Natural killer cell treated with Interleukin-12 subunit alpha and Interleukin-12 subunit beta and Interleukin-15 and Interleukin-18, amount 100 ng/mL, for 72 hours (primary cell): Measurements from ENCODE around the gene DDA1. TPM values are rescaled to one million over a fixed set of nuclear protein-coding genes. Genes with fewer than 3 reads are reported as not detected.

Experiments used
- ATAC-seq, 2 donors: fragments of 150-1000 bp; cut with Tn5 transposase in 1 of 2; sonication (Bioruptor Pico), chemical (Tn5 transposase) in 1 of 2; 2 replicates each; pipeline ENCODE4 v1.10.0; 2021
- DNase-seq: peaks from one replicate; pipeline ENCODE4 v3.0.0; 2022; ENCODE audit warnings: low spot score
- H3K27ac Mint-ChIP-seq, 2 donors: 1 replicate in 1 of 2; 2 replicates in 1 of 2; pipeline ENCODE4 v1.8.0; 2022; ENCODE audit warnings: mixed read lengths in 2 of 2, mild to moderate bottlenecking in 1 of 2, moderate library complexity in 1 of 2
- H3K27me3 Mint-ChIP-seq, 2 donors: 1 replicate in 1 of 2; 2 replicates in 1 of 2; pipeline ENCODE4 v1.8.0; 2022; ENCODE audit warnings: mixed read lengths in 2 of 2
- H3K36me3 Mint-ChIP-seq: one replicate; pipeline ENCODE4 v1.8.0; 2022; ENCODE audit warnings: mixed read lengths
- H3K4me1 Mint-ChIP-seq, 2 donors: 1 replicate in 1 of 2; 2 replicates in 1 of 2; pipeline ENCODE4 v1.8.0; 2022; ENCODE audit warnings: low read depth in 2 of 2, mixed read lengths in 2 of 2, mild to moderate bottlenecking in 1 of 2
- H3K4me3 Mint-ChIP-seq: one replicate; pipeline ENCODE4 v1.8.0; 2022; ENCODE audit warnings: mixed read lengths
- H3K9me3 Mint-ChIP-seq: 2 replicates; pipeline ENCODE4 v1.8.0; 2022; ENCODE audit warnings: mixed read lengths
- total RNA-seq, 2 donors: library from RNA; stranded (reverse); gene quantifications; one replicate each; pipeline ENCODE4 v1.2.3, GENCODE V29; 2022

Gene DDA1
- total RNA-seq, 2 donors from 2014 or later, result 57.7 to 68.3 TPM

DNA sequence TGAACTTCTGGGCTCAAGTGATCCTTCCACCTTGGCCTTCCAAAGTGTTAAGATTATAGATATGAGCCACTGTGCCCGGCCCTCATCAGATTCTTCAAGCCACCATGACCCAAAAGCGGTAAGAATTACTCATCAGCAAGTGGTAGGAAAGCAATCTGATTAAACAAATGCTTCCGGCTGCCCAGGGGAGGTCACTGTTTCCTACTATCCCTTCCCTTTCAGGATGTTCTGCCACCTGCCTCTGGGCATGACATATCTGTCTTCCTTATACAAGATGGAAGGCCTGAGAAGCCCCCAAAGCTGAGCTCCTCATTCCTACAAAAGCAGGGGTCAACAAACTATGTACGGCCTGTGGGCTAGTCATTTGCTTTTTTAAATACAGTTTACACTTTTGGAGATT, 13.1 kb upstream of the DDA1 start:
- Mint-ChIP-seq H3K36me3 (no peaks in the 10 kb centered on the region), H3K4me3 (no peak overlapping the region), H3K4me1 (peaks cover 0 to 4% of the 10 kb centered on the region in 2 donors), H3K27me3 (no peaks in the 10 kb centered on the region), H3K9me3 (no peaks in the 10 kb centered on the region), H3K27ac (no peak overlapping the region)
- DNase-seq (no peak), ATAC-seq (no peak)

DNA sequence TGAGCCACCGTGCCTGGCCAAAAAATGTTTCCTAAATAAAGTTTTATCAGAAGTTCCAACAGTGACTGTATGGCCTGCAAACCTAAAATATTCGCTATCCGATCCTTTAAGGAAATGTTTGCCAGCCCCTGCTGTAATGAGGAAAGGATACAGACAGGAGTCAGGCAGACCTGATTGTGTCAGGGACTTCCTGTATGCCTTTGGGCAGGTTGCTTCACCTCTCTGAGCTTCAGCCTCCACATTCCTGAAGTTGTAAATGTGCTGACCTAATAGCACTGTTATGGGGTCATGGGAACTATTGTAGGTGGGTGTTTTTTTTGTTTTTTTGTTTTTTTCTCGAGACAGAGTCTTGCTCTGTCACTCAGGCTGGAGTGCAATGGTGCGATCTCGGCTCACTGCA, 12.4 kb upstream of the DDA1 start:
- H3K4me1 Mint-ChIP-seq, result peaks cover 2 to 7% of the 10 kb centered on the region in 2 donors
- H3K4me3 Mint-ChIP-seq, result no peak overlapping the region
- no peaks in the 10 kb centered on the region for H3K36me3 Mint-ChIP-seq
- H3K27me3 Mint-ChIP-seq, result no peaks in the 10 kb centered on the region
- H3K27ac Mint-ChIP-seq, result no peak overlapping the region
- no peaks in the 10 kb centered on the region for H3K9me3 Mint-ChIP-seq
- no peak for DNase-seq
- ATAC-seq, result no peak

DNA sequence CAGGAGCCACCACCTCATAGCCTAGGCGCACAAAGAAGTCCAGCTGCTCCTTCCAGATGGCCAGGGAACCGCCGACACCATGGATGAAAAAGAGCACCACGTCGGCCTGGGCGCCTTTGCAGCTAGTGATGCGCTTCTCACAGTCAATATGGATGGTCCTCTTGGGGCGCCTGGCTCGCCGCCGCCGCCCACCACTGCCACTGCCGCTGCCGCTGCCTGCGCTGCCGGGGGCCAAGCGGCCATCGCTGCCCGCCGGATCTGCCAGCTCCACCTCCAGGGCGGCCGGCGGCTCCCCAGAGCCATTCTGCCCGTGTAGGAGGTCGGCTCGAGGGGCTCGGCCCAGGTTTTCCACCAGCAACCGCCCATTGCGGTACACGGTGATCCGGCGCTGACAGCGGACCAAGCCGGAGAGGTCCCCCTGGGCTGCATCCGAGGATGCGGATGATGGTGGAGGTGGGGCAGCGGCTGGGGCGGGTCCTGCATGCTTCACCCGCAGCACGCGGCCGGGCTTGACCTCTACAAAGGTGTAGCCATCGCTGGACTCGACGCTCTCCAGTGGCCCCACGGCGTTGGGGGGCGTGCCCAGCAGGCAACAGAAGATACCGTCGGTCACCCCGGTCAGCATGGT, 8.3 kb upstream of the DDA1 start:
- DNase-seq, result no peak
- no peak for ATAC-seq
- H3K27me3 Mint-ChIP-seq, result no peaks in the 10 kb centered on the region
- H3K27ac Mint-ChIP-seq, result no peak overlapping the region
- no peaks in the 10 kb centered on the region for H3K9me3 Mint-ChIP-seq
- H3K4me3 Mint-ChIP-seq, result peak overlapping the region; percentile 62
- peaks cover 15 to 20% of the 10 kb centered on the region in 2 donors for H3K4me1 Mint-ChIP-seq
- no peaks in the 10 kb centered on the region for H3K36me3 Mint-ChIP-seq

DNA sequence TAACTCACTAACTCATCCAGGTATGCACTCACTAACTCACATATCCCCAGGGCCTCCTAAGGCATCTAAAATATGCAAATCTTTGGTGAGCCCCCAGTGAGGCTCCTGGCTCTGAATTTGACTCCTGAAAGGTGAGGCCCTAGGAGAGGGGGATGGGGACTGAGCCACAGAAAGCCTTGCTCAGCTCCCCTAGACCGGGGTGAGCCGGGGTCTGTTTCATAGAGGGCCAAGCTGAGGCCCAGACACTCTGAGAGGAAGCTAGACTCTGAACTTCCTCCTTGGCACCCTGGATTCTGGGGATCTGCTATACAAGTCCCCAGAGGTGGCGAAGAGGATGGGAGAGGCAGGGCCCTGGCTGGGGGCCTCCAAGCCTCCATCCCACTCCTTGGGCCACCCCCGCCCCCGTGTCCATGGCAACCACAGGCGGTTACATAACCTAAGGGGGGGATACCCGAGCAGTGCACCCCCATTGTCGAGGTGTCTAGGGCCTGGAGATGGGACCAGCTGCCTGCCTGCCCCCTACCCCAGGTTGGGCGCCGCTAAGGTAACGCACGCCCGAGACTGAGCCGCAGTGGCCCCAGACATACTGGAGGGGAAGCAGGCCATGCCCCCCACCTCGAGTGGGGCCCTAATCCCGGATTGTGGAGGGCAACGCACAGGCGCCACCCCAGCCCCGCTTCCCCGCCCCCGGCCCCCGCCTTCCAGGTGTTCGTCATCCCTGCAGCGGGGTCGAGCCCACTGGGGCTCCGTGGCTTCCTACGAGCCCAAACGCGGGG, 6.8 kb upstream of the DDA1 start:
- Mint-ChIP-seq H3K27me3 (no peaks in the 10 kb centered on the region), H3K27ac (peak overlapping the region in 1 of 2 donors; percentile 17), H3K36me3 (no peaks in the 10 kb centered on the region), H3K4me1 (peaks cover 17 to 21% of the 10 kb centered on the region in 2 donors), H3K9me3 (no peaks in the 10 kb centered on the region), H3K4me3 (peak overlapping the region; percentile 55)
- no peak for DNase-seq
- no peak for ATAC-seq

DNA sequence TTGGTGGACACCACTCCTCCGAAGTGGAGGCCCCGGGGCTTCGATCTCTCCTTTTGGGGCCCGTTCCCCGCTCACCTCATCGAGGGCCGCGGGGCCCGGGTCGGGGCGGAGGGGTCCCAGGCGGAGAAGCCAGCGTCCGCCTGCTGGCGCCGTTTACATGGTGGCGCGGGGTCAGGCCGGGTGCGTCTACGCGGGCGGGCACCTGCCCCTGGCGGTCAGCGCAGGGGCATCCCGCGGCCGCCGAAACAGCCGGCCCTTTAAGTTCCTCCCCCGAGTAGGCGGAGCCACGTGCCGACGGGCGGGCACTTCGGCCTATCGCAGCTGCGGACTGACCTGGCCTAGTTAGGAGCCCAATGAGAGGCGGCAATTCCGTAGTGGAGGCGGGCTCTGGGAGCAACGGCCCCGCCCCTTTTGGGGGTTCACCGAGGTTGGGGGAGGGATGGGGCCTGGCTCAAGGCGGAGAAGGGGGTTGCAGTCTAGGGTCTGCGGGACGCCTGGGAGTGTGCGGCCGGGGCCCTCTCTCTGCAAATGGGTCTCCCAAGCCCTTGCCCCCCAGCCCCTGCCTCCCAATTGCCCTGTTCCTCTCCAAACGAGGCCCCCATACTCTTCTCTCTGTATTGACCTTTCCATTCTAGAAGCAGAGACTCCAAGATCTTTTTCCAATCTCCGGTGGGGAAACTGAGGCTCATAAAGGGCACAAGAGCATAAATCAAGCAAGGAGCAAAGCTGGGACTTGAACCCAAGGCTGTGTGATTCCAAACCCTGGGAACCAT, 6.0 kb upstream of the DDA1 start, which contains the start of gene ABHD8:
Gene ABHD8, minus strand, starts transcription at position 259 of the 773 bp plus-strand sequence. CDS start 1,809 bp downstream, outside the sequence.
- peaks cover 22 to 26% of the 10 kb centered on the region in 2 donors for H3K4me1 Mint-ChIP-seq
- no peaks in the 10 kb centered on the region for H3K27me3 Mint-ChIP-seq
- peak within 1 kb of the TSS; percentile 48 to 82 for H3K27ac Mint-ChIP-seq

DNA sequence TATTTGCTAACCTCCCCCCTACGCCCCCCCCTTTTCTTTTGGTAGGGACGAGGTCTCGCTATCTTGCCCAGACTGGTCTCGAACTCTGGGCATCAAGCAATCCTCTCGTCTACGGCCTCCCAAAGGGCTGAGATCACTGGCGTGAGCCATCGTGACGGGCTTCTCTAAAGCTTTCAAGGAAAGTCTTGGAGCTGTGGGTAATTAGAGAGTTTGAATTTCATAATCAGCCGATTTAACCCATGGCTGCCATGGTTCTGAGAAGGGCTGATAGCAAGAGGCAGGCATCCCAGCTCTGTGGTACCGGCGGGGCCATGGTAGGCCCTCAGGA, 5.5 kb upstream of the DDA1 start:
- H3K4me1 Mint-ChIP-seq, result peaks cover 24 to 26% of the 10 kb centered on the region in 2 donors
- H3K27me3 Mint-ChIP-seq, result no peaks in the 10 kb centered on the region
- ATAC-seq (no peak), DNase-seq (no peak)
- peak overlapping the region; percentile 48 to 82 for H3K27ac Mint-ChIP-seq
- H3K9me3 Mint-ChIP-seq, result no peaks in the 10 kb centered on the region
- H3K36me3 Mint-ChIP-seq, result no peaks in the 10 kb centered on the region
- peak overlapping the region; percentile 65 for H3K4me3 Mint-ChIP-seq

More for the DNA sequence above, 6.0 kb upstream of the DDA1 start, which contains the start of gene ABHD8:
- peak within 1 kb of the TSS; percentile 65 for H3K4me3 Mint-ChIP-seq
- H3K36me3 Mint-ChIP-seq, result no peaks in the 10 kb centered on the region
- peak; percentile 97 for DNase-seq
- ATAC-seq, result peak; percentile 84 to 88
- no peaks in the 10 kb centered on the region for H3K9me3 Mint-ChIP-seq

DNA sequence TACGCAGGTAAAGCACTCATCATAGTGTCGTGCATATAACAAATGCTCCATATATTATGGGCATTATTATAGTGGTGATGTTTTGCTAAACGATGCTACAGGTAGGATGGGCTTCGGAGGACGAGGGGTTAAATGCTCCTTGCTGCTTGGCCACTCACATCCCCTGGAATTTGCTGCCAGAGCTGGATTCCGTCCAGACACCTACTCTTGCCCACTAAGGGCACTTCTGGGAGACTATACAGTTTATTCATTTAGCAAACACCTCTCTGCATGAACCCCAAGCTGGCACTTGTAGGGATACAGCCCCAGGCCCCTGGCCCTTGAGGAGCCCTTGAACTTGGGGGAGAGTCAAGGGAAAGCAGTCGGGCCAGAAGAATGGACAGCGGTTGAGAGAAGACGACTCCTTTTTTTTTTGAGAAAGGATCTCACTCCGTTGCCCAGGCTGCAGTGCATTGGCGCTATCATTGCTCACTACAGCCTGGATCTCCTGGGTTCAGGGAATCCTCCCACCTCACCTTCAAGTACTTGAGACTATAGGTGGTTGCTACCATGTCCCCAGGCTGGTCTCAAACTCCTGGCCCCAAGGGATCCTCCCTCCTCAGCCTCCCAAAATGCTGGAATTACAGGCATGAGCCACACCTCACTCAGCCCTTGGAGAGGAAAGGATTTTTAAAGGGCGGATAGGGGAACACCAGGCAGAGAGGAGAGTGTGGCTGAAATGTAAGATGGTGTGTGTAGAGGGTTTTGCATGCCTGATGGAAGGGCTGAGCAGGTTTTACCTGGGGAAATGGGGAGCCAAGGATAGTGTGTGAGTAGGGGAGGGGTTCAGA, 4.8 kb upstream of the DDA1 start:
- Mint-ChIP-seq H3K4me1 (peaks cover 30 to 32% of the 10 kb centered on the region in 2 donors), H3K4me3 (peak overlapping the region; percentile 78), H3K9me3 (no peaks in the 10 kb centered on the region), H3K27me3 (no peaks in the 10 kb centered on the region), H3K27ac (peak overlapping the region; percentile 72 to 82), H3K36me3 (no peaks in the 10 kb centered on the region)
- DNase-seq (no peak), ATAC-seq (no peak)

DNA sequence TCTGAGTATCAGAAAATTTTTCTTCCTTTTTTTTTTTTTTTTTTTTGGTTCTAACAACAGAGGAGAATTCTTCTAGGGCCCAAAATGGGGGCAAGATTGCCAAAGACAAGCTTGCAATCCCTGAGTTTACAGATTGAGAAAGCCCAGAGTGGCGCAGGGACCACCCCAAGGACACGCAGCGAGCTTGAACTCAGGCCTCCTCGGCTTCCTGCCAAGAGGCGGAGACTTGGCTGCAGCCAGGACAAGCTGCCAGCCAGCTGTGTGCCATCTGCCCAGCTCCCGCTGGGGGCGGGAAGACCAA, 4.2 kb upstream of the DDA1 start:
- Mint-ChIP-seq H3K27ac (peak overlapping the region; percentile 72 to 82), H3K4me1 (peaks cover 33 to 34% of the 10 kb centered on the region in 2 donors), H3K4me3 (peak overlapping the region; percentile 78), H3K36me3 (no peaks in the 10 kb centered on the region), H3K27me3 (no peaks in the 10 kb centered on the region), H3K9me3 (no peaks in the 10 kb centered on the region)
- DNase-seq (no peak), ATAC-seq (no peak)

DNA sequence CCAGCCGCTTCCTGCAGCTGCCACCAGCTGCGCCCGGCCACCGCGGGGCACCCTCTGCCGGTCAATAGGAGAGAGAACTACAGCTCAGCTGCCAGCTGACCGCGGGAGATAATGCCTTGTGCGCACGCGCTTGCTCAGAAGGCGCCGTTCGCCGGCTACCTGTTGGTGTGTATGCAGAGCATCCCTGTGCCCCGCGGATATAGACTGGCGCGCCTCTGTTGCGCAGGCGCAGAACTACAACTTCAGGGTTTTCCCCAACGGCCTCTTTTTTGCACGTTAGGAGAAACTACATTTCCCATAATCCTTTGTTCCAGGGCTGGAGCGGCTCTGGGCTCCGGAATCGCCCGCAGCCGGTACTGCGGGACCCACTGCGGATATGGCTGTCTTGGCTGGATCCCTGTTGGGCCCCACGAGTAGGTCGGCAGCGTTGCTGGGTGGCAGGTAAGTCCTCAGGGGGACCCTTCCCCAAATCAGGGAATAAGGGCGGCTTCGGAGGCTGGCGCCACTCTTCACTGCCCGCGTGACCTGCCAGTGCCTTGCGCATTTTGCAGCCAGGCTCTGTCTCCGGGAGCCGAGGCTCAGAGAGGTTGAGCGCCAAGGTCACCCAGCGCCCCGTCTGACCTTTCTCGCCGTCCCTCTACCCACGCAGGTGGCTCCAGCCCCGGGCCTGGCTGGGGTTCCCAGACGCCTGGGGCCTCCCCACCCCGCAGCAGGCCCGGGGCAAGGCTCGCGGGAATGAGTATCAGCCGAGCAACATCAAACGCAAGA, 3.7 kb upstream of the DDA1 start, which contains the start of gene MRPL34:
Gene MRPL34, plus strand, starts transcription at position 356 of the 768 bp plus-strand sequence. Its CDS starts 21 bp downstream, at position 377.
- H3K27me3 Mint-ChIP-seq, result no peaks in the 10 kb centered on the region
- H3K4me3 Mint-ChIP-seq, result peak within 1 kb of the TSS; percentile 78
- H3K4me1 Mint-ChIP-seq, result peaks cover 38% of the 10 kb centered on the region in 2 donors

DNA sequence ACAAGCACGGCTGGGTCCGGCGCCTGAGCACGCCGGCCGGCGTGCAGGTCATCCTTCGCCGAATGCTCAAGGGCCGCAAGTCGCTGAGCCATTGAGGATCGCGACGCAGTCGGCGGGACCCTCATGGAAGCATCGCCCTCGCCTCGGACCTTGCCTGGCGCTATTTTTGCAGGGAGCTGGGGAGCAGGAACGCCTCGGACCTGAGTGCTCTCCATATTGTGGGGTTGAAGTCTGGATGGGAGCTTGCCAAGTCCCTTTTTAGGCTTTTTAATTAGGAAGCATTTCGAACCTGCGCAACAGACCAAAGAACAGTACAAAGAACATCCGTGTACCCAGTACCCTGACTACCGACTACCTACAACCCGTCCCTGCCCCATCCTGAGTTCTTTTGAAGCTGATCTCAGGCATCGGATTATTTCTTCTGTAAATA, 3.1 kb upstream of the DDA1 start:
- no peaks in the 10 kb centered on the region for H3K27me3 Mint-ChIP-seq
- DNase-seq (no peak), ATAC-seq (no peak)
- peaks cover 40% of the 10 kb centered on the region in 2 donors for H3K4me1 Mint-ChIP-seq
- no peaks in the 10 kb centered on the region for H3K9me3 Mint-ChIP-seq
- H3K36me3 Mint-ChIP-seq, result no peaks in the 10 kb centered on the region
- peak overlapping the region in 1 of 2 donors; percentile 82 for H3K27ac Mint-ChIP-seq
- peak overlapping the region; percentile 78 for H3K4me3 Mint-ChIP-seq

More for the DNA sequence above, 3.7 kb upstream of the DDA1 start, which contains the start of gene MRPL34:
- Mint-ChIP-seq H3K36me3 (no peaks in the 10 kb centered on the region), H3K27ac (peak within 1 kb of the TSS; percentile 72 to 82), H3K9me3 (no peaks in the 10 kb centered on the region)
- peak; percentile 81 to 84 for ATAC-seq
- peak; percentile 97 for DNase-seq

DNA sequence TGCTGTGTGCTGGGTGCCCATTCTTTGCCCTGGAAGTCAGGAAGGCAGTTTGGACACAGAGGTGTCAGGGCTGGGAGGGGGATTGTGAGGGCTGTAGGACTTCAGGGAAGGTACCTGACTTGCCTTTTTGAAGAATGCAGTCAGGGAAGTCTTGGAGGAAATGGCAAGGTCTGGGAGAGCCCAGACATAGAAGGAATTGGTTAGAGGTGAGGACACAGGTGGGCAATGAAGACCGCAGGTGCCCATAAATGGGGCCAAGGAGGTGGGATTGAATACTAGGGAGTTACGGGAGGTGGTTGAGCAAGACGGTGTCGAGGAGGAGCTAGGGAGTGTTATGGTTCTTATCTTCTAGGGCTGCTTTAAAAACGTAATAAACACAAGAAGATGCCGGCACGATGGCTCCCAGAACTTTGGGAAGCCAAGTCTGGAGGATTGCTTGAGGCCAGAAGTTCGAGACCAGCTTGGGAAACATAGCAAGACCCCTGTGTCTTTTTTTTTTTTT, 1.4 kb upstream of the DDA1 start:
- H3K9me3 Mint-ChIP-seq, result no peaks in the 10 kb centered on the region
- peaks cover 39% of the 10 kb centered on the region in 2 donors for H3K4me1 Mint-ChIP-seq
- H3K4me3 Mint-ChIP-seq, result peak overlapping the region; percentile 49
- H3K27me3 Mint-ChIP-seq, result no peaks in the 10 kb centered on the region
- DNase-seq, result no peak
- no peaks in the 10 kb centered on the region for H3K36me3 Mint-ChIP-seq
- ATAC-seq, result no peak
- H3K27ac Mint-ChIP-seq, result peak overlapping the region; percentile 15 to 30

DNA sequence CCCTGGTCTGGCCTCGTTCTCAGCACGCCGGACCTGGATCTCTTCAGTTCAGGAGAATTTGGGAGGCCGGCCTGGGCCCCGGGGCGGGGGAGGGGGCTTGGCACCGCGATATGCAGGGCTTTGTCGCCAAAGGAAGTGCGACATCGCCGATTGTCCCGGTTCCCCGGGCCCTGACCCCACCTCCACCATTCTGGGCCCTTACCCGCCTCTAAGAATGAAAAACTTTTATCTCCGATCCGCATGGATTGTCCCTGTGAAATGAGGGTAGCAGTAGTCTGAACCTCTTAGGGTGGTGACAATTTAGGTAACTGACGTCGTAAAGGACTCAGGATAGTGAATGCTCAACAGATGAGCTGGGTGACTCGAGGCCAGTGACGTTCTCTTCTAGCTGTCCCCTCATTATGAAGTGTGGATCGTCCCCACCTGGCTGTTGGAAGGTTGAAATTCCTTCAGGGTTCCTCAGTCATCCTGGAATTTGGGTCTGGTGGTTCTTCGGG, 650 bp downstream of the DDA1 start:
- no peaks in the 10 kb centered on the region for H3K9me3 Mint-ChIP-seq

More for the DNA sequence above, 650 bp downstream of the DDA1 start:
- Mint-ChIP-seq H3K36me3 (no peaks in the 10 kb centered on the region), H3K4me3 (peak overlapping the region; percentile 99), H3K27me3 (no peaks in the 10 kb centered on the region), H3K27ac (peak overlapping the region; percentile 81 to 95), H3K4me1 (peaks cover 27 to 35% of the 10 kb centered on the region in 2 donors)
- no peak for ATAC-seq
- no peak for DNase-seq
